Endometrium (tissue), 2 donors: ENCODE data around the gene SGCE.

Source experiments
- FAIRE-seq: peaks from 2 replicates; lab custom pipeline; 2012; peaks lifted over from hg19 to GRCh38; lab: Jason Lieb, UNC
- donor health status: control.
- donor health status: control.

SGCE gene

DNA sequence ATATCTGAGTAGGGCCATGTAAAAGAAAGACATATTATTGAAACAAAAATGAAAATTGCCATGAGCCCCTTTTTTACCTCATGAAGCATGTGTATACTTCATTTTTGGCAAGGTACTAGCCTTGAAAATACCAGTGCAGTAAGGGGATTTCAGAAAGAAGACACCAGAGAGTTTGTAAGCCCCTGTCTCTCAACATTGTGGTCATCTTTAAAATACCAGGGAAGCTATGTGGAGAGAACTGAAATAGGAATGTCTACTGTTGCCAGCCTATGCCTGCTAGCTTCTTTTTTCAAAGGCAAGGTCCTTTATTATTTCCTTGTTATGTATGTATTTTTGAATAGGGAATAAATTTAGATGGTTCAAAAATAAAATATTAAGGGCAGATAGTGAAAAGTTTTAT is 88.5 kb downstream of the SGCE start:
- no peak for FAIRE-seq

DNA sequence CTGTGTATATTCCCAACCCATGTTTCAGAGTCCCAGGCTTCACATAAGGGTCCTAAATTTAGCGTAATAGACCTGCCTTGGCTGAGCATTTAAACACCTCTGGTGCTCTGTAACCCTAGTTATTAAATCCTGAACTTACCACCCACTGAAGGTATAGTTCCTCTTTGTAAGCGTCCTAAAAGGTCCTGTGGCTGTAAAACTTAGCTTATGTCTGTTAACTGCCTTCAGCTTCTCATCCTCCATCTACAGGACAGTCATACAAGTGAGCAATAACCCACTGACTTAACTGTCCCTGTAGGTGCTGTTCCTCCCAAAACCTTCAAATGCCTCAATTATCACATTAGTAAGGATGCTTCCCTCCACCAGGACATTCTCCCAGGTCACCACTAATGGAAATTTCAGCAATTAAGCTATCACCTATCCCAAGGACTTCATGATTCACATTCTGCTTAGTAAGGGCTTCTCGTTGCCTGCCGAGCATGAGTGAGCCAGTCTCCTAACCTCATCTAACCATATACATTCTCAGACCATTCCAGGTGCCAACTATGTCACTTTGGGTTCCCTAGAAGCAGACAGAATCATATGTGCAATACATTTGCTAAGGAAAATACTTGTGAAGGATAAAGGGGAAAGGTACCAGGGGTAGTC is 90.6 kb downstream of the SGCE start:
- FAIRE-seq = no peak

DNA sequence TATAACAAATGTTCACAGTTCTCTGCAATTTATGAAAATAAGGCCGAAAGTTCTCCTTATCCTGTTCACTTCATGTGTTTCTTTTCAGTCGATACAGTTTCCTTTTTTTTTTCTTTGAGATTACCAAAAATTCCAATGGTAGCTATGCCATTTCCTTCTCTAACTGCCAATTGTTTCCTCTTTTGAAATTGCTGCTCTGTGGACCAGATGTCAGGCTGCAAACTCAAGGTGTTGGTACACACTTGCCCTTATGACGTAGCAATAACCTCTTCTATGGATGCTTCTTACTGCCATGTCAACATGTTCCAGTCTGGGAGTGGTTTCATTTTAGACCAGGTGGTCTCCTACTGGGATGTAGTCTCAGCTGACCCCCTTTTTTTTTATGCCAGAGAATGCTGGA is 93.4 kb downstream of the SGCE start:
- no peak for FAIRE-seq

GRCh38 chr7:94561841-94562514 is 94.0 kb downstream of the SGCE start:
- FAIRE-seq = no peak

- no peak for FAIRE-seq
Measured at GRCh38 chr7:94559972-94560371, 96.0 kb downstream of the SGCE start.

- FAIRE-seq = no peak
Measured at GRCh38 chr7:94557215-94557614, 98.7 kb downstream of the SGCE start.

DNA sequence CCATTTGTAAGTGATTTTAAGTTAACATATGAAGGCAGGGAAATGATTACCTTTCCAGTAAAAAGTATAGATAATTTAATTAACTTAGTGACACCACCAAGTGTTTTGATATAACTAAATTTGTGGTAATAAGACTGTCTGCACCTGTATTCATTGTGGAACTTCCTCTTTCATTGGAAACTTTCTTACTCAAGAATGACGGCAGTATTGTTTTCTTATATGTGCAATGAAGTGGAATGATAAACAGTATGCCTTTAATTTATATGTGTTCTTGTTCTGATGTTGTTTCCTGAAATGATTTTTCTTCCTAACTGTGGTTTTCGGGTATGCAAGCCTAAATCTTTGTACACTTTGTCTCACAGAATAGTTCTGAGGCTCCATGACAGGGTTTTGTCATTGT is 99.9 kb downstream of the SGCE start:
- no peak for FAIRE-seq

- no peak for FAIRE-seq
Measured at GRCh38 chr7:94547126-94547525, 108.8 kb downstream of the SGCE start.

DNA sequence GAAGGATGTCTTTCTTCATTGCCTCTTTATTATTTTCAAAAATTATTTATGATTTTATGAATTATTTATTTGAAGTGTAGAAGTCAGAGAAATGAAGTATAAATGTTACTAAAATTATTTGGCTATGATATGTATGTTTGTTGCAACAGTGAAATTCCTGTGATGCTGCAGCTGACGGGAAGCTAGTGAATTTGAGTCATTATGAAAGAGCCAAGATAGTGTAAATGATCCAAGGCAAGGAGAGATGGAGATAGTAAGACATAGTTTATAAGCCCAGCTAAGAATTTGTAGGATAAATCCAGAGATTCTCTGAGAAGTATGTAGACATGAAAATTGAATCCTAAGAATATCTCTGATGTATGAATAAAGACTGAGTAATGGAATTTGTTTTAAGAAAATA is 115.5 kb downstream of the SGCE start:
- no peak for FAIRE-seq
